ENCODE data around the gene CD28.
"Not testable (repeated sequence)": the region's sequence is repeated elsewhere in the genome, so short reads cannot be mapped to it uniquely, and the experiment has no call there.

Gene CD28

DNA sequence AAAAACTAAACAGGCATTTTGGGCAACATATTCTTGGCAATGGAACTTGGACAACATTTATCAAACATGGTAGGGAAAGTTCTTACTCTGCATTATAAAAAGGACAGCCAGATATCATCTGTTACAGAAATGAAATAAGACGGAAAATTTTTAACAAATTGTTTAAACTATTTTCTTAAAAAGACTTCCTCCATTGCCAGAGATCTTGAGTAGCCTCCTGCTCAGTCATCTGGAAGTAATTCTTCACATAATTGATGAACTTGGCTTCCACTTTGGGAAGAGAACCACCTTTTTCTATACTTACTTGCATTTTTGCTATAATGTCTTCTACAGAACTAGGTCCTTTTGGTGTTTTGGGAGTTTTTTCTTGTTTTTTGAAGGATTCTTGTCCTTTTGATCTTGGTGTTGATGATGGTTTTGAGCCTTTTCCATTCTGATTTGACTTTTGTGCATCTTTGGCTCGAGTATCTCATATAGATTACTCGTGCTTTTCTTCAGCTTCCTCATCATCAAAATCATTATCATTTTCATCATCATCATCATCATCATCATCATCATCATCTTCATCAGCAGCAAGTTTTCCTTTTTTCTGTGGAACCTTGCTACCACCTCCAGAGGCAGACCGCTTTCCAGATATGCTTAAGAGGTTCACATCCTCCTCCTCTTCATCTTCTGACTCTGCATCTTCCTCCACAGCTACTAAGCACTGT lies 66.2 kb downstream of the CD28 start:
- no peak overlapping the region for H3K27ac ChIP-seq
- no peak for TF ChIP-seq ZFX (IDR thresholded peaks at IDR 0.05; ENCODE audit: borderline replicate concordance)
- TF ChIP-seq CTCF (IDR thresholded peaks at IDR 0.05) = no peak

- no peak for TF ChIP-seq CTCF (IDR thresholded peaks at IDR 0.05)
- no peak for TF ChIP-seq ZFX (IDR thresholded peaks at IDR 0.05; ENCODE audit: borderline replicate concordance)
- no peak overlapping the region for H3K27ac ChIP-seq
These were observed 68.3 kb downstream of the CD28 start for GRCh38 chr2:203774760-203775159.

GRCh38 chr2:203775684-203776083 lies 69.2 kb downstream of the CD28 start:
- no peak overlapping the region for H3K27ac ChIP-seq
- TF ChIP-seq CTCF (IDR thresholded peaks at IDR 0.05) (no peak), ZFX (IDR thresholded peaks at IDR 0.05; ENCODE audit: borderline replicate concordance) (no peak)

GRCh38 chr2:203777030-203777429 lies 70.6 kb downstream of the CD28 start:
- TF ChIP-seq CTCF (IDR thresholded peaks at IDR 0.05) (no peak), ZFX (IDR thresholded peaks at IDR 0.05; ENCODE audit: borderline replicate concordance) (no peak)

DNA sequence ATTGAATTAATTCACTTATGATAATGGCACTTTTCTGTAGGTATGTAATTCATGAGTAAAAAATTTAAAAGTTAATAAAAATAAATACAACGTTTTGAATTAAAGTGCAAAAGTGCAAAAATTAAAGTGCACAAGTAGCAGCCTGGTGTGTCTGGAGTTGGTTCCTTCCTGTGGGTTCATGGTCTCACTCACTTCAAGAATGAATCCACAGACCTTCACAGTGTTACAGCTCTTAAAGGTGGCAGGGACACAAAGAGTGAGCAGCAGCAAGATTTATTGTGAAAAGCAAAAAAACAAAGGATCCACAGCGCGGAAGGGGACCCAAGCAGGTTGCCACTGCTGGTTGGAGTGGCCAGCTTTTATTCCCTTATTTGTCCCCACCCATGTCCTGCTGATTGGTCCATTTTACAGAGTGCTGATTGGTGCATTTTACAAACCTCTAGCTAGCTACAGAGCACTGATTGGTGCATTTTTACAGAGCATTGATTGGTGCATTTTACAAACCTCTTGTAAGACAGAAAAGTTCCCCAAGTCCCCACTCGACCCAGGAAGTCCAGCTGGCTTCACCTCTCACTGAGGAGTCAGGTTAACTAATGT lies 73.1 kb downstream of the CD28 start:
- H3K27ac ChIP-seq = not testable (repeated sequence)

More at GRCh38 chr2:203777030-203777429, 70.6 kb downstream of the CD28 start:
- H3K27ac ChIP-seq = no peak overlapping the region

GRCh38 chr2:203780231-203780630 lies 73.8 kb downstream of the CD28 start:
- no peak for TF ChIP-seq ZFX (IDR thresholded peaks at IDR 0.05; ENCODE audit: borderline replicate concordance)
- no peak for TF ChIP-seq CTCF (IDR thresholded peaks at IDR 0.05)
- H3K27ac ChIP-seq = no peak overlapping the region

GRCh38 chr2:203781151-203781550 lies 74.7 kb downstream of the CD28 start:
- TF ChIP-seq CTCF (IDR thresholded peaks at IDR 0.05) (no peak), ZFX (IDR thresholded peaks at IDR 0.05; ENCODE audit: borderline replicate concordance) (no peak)

More at GRCh38 chr2:203781151-203781550, 74.7 kb downstream of the CD28 start:
- no peak overlapping the region for H3K27ac ChIP-seq

All from 22Rv1 (cell line).